ENCODE data around the gene TRAPPC12.
"Not testable (repeated sequence)": the region's sequence is repeated elsewhere in the genome, so short reads cannot be mapped to it uniquely, and the experiment has no call there.

TRAPPC12 gene

DNA sequence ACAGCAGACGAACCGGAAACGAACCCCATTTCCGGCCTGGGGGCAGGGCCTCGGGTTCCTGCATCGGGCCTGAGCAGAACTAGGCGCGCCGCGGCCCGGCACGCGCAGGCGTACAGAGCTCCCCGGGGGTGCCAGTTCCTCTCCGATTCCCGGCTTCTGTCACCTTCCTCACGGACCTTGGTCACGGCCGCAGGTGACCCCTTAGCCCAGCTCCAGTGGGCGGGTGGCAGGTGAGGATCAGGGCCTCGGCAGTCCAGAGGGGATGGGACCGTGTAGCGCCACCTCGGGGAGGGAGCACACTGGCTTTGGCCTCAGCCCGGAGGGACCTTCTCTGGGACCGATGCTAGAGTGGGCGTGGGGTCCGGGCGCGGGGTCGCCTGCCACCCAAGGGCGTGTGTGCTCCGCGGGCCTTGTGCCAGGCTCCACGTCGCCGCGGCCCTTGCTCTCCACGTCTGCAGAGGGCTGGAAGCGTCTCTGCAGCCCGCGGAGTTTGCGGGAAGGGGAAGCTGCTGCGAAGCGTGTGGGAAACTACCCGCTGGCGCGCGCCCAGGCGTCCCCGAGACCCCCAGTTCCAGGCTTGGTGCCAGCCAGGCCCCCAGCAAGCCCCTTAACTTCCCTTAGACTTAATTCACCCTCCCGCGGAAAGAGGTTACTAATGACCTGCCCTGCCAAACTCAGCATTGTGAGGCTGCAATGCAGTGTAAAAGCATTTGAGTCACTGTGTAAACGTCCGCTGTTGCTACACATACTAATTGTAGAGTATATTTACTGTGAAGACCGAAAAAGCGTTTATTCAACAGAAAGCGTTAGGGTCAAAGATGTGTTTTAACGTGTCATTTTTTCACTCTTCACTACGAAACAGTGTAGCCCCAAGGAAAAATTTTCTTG lies at the start of gene TRAPPC12:
TRAPPC12 (plus strand) TSS at position 48 of the 888 bp plus-strand sequence. CDS start 7,930 bp downstream, outside the sequence.
- peak; percentile 83 for DNase-seq

DNA sequence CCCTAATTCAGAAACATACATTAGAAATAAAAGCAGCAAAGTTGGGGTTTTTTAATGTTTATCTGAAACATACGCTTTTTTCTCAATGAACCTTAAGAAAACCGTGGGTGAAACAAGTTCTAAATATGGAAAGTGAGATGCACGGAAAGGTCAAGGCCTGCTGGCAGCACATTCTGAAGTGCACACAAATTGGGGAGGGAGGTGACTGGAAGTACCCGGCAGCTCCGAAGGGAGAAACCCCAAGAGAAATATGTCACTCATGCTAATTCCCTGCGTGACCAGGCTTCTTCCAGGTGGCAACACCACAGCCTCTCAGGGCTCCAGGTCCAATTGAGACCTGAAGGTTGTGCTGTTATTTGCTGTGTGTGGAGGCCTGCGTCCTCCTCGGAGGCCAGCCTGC lies 47.4 kb upstream of the TRAPPC12 start:
- no peak for DNase-seq

DNA sequence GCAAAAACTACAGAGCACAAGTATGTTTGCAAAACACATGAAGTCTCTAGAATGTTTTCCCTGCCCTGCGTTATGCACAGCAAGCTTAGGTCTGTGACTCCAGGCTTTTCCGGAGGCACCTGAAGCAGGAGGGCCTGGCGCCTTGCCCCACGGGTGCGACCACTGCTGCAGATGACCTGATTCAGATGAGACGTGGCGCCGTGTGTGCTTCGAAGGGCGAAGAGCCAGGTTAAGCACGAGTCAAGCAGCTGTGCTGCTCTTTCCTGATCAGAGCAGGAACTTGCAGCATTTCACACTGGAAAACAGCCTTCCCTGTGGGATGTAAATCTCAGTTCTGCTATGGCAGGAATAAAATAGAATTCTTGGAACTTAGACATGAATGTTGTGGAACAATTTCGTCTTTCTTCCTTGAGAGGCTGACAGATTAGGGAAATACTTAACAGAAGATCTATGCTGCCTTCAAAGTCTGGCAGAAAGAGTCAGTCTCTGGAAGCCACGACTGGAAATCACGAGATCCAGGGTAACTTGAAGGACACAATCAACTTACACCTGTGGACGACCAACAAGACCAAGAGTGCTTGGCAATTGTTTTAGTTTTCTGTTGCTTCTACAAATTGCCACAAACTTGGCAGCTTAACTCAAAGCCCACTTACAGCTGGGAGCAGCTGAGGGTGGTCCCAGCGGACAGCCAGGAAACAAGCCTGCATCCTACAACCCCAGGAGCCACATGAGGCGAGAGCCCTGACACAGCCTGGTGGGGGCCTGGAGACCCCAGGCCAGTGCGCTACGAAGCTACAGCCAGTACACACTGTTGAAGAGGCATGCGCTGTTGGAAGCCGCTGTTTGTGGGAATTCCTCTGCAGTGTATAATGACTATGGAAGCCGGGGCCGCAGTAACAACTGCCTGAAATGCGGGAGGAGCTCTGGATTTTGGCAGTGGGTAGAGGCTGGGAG lies 44.8 kb upstream of the TRAPPC12 start:
- no peak for DNase-seq

DNA sequence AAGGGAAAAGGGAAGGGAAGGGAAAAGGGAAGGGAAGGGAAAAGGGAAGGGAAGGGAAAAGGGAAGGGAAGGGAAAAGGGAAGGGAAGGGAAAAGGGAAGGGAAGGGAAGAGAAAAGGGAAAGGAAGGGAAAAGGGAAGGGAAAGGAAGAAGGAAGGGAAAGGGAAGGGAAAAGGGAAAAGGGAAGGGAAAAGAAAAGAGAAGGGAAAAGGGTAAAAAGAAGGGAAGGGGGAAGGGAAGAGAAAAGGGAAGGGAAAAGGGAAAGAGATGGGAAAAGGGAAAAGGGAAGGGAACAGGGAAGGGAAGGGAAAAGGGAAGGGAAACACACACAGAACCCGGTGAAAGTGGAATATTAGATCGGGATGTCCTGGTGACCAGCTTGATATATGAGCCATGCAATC lies 42.6 kb upstream of the TRAPPC12 start:
- DNase-seq, result no peak

DNA sequence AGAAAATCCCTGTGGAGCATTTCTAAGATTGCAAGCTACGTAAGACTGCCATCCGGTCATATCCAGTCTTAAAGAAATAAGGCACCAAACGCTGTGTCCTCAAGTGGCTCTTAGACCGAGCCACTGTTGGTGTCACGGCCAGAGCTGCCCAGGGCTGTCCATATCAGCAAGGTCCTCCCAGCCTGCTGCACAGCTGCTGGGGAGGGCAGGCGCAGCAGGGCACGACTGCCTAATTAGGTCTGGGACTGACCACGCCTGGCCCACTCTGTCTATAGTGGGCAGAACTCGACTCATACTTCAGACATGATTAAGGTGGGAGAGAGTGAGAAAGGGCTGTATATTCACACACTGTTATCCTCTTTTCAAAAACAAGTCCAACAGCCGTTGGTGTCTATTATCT lies 41.2 kb upstream of the TRAPPC12 start:
- no peak for DNase-seq

DNA sequence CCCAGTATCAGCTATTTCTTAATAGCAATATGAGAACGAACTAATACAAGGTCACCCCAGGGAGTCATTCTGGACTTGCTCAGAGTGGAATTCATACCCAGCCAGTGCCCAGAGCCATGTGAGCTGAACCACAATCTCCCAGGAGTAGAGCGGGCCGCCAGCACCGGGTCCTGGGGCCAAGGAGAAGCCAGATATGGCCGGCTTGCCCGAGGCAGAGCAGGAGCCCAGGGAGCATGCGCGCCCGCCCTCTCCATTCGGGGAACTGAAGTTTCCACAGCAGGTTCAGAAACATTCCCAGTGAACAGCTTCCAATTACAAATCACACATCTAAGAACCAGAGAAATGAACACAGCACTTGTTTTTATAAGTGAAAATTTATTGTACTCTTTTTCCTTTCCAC lies 39.4 kb upstream of the TRAPPC12 start:
- DNase-seq, result no peak

DNA sequence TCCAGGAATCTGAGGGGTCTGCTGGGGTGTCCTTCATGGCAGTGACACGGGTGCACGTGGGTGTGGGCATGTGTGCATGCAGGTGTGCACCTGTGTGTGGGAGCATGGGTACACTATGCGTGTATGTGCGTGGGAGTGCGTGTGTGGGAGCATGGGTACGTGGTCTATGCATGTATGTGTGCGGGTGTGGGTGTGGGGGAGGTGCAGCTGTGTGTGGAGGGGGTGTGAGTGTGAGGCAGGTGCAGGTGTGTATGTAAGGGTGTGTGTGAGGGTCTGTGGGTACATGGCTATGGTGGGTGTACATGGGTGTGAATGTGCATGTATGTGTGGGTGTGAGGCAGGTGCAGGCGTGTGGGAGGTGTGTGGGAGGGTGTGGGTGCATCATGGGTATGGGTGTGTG lies 38.2 kb upstream of the TRAPPC12 start:
- DNase-seq, result no peak

DNA sequence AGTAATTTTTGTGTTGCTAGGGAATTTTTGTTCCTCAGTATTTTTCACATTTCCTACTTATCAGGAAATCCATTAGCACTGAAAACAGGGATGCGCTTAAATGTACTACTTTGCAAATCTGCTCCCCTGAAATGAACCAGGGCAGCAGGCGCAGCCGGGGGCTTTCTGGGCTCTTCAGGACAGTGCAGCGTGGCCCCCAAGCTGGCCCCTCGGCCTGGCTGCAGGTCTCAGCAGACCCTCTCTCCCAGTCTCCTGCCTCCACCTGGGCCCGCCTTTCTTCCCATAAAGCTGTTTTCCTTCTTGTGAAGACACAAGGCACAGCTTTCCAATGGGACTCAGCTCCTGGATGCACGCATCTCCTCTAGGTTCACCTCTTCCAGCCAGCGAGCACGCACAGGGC lies 37.2 kb upstream of the TRAPPC12 start:
- DNase-seq, result no peak

DNA sequence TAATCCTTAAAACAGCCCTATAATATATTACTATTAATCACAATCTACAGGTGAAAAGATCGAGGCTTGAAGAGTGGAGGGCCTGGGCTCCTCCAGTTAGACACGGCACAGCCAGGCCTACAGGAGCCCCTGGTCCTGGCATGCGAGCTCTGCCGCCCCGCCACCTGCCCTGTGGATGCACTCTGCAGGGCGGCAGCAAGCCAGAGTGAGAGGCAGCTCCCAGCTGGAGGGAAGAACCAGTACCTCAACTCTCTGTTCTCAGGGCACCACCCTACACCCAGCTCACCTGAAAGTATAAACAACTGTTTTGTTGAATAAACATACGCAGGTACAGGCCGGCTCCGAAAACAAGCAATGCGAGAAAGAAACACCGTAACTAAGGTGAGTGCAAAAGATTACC lies 36.5 kb upstream of the TRAPPC12 start:
- DNase-seq, result no peak

DNA sequence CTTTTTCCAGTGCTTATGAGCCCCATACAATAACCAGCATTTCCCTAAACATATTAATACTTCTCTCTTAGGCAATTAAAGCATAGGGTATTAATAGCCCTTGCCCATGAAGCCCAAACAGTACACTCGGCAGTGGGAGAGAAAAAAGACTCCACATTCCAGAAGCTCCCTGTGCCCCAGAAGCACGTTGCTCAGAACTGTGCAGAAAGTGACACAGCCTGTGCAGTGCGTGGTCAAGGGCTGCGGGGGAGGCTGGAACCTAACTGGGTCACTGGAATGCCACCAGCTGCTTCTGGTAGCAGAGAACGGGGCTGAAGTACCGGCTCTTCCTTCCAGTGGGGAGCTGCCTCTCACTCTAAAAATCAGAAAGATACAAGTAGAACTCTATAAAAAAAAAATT lies 34.6 kb upstream of the TRAPPC12 start:
- DNase-seq, result no peak

DNA sequence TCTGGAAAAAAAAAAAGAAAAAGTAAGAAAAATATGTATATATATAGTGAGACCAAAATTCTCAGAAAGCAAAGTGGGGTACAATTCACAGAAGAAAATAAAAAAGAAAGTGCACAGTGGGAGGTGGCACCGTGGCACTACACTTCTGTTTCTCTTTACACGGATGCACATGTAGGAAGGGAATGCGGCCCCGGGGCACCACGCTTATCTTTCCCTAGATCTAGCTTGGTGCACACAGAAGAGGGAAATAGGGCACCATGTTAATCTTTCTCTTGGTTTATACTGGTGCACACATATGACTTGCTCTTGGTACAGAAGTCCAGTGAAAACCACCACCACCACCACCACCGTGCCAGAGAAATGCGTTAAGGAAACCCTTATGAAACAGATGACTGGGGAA lies 33.9 kb upstream of the TRAPPC12 start:
- no peak for DNase-seq

DNA sequence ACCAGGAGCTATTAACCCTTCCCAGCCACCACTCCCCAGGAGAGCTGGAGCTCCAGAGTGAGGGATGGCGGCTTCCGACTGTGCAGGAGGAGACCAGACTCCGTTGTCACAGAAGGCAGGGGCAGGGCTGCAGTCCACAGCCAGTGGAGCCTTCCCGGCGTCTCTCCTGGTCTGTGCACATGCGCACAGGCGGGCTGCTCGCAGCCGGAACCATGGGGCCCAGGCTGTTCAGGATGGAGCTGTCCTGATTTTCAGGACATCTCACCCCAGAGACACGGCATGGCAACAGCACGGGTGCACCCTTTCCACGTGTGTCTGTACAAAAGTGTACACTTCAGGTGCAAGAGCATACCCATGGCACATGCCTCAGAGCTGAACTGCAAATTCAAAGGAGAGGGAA lies 30.7 kb upstream of the TRAPPC12 start:
- DNase-seq, result no peak

DNA sequence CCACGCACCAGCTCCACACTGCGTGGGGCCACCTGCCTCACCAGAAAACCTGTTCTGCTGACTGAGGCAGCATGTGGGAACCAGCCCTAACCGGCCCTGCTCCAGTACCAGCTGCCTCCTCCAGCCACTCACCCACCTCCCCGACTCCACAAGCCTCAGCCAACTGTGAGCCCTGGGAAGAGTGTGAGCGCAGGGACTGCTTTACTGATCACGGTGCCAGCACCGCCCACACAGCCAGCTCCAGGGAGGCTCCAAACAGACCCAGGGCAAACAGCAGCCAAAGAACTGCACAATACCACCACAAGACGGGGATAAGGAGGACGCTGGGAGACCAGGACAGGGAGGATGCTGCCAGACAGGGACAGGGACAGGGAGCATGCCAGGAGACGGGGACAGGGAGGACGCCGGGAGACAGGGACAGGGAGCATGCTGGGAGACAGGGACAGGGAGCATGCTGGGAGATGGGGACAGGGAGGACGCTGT lies 30.2 kb upstream of the TRAPPC12 start:
- peak; percentile 20 for DNase-seq

DNA sequence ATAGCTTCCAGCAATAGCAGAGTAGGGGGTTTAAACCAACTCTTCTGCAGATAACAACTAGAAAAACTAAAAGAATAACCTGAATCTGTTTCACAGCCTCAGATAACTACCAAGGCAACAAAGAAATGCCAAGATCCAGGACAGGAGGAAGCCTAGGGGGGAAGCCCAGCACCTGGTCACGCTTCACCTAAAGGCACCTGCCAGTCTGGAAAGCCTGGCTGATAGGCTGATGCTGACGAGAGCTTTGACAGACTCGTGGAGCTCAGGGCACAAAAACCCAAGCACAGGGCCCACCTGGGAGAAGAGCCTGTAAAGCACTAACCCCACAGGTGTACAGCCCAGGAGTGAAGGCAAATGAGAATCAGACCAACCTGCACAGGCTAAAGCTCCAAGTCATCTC lies 24.5 kb upstream of the TRAPPC12 start:
- no peak for DNase-seq

DNA sequence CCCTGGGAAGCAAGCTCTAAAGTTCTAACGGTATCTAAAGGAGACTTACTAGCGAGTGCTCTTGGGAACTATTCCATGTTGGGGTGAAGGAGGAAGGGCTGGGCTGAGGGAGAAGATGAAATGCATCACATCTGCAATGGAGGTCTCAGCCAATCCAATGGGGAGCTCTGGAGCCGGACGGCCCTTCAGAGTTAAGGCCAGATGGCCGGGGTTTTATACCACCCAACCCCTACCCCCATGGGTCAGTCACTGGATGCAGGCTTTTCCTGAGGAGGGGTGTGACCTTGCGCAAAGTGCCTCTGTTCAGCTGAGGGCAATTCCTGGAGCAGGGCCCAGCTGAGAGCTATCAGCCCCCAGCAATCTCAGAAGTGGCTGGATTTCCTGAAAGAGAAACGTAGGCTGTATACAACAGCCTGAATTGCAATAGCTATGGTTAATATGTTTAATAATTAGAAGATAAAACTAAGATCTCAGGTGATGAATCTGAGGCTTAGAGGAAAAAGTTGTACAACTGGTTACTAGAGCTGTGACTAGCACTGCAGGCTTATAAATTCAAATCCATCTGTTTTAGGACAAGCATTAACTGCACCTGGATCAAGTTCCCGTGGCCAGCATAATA lies 23.4 kb upstream of the TRAPPC12 start:
- DNase-seq, result no peak

DNA sequence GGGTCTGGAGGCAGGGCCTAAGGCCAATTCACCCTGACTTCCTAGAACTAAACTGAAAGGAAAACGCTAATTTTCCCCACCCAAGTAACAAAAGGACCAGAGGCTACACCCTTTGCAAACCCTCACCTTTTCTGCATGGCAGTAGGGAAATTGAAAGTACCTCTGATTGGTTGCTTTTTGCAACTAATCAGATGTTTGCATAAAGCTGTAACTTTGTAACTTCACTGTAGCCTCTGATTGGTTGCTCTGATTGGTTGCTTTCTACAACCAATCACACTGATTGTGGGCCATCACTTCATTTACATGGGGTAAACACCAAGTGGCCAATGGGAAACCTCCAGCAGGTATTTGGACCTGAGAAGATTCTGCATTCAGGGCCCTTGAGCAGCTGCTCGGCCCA lies 22.7 kb upstream of the TRAPPC12 start:
- no peak for DNase-seq

DNA sequence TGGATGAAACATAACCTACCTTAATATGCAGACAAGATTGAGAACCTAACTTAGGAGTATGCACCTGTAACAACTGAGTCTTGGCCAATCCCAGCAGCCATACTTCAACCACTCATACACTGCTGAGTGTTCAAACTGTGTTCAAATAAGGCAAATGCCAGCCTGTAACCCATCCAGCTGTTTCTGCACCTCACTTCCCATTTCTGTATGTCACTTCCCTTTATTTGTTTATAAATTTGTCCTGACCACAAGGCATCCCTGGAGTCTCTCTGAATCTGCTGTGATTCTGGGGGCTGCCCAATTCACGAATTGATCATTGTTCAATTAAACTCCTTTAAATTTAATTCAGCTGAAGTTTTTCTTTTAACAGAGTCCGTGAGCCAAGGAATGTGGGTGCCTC lies 22.0 kb upstream of the TRAPPC12 start:
- DNase-seq, result not testable (repeated sequence)

DNA sequence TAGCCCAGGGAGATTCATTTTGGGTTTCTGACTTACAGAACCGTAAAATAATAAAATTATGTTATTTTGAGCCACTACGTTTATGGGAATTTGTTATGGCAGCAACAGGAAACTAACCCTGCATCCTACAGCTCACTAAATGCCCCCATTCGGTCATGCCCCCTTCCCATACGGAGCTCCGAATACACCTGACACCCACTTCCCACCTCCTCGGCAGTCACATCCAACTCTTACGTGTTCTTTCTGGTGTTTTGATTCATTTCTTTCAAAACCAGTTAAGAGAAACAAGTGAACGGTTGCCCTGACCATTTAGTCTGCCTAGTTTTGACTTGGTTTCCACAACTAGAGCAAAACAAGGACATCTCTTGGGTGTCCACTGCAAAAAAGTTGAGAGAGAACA lies 21.6 kb upstream of the TRAPPC12 start:
- no peak for DNase-seq

DNA sequence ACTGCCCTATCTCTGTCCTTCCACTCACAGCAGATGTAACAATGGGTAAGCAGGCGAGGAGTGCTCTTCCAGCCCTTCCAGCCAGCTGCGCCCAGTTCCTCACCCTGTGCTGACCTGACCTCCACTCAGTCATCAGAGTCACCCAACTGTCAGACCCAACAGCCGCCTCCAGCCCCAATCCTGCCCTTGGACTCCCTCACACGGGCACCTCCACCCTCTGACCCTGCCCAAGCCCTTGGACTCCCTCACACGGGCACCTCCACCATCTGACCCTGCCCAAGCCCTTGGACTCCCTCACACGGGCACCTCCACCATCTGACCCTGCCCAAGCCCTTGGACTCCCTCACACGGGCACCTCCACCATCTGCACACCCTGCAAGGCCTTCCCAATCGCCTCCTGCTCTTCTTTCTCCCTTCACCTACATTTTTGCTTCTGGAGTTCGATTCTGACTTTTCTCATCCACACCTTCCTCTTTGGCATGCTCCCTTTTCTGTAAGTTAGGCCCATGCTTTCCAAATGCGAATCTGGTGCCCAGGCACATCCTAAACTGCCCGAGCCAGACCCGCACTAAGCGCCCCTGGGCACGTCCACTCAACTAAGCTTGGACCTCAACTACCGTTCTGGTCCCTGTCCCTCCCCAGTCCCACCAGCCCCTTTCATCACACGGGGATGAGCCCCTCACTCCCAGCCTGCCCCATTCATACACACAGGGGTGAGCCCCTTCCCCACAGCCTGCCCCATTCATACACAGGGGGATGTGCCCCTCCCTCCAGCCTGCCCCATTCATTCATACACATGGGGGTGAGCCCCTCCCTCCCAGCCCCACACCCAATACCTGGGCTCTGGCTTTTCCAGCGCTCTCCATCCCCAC lies 17.7 kb upstream of the TRAPPC12 start:
- no peak for DNase-seq

DNA sequence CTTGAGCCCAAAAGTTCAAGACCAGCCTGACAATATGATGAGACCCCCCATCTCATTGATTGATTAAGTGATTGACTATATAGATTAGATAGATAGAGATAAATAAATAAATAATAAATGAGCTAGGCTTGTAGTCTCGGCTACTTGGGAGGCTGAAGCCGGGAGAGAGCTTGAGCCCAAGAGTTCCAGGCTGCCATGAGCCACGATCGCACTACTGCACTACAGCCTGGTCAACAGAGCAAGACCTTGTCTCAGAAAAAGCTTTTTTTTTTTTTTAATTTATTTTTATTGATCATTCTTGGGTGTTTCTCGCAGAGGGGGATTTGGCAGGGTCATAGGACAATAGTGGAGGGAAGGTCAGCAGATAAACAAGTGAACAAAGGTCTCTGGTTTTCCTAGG lies 14.3 kb upstream of the TRAPPC12 start:
- DNase-seq, result no peak

DNA sequence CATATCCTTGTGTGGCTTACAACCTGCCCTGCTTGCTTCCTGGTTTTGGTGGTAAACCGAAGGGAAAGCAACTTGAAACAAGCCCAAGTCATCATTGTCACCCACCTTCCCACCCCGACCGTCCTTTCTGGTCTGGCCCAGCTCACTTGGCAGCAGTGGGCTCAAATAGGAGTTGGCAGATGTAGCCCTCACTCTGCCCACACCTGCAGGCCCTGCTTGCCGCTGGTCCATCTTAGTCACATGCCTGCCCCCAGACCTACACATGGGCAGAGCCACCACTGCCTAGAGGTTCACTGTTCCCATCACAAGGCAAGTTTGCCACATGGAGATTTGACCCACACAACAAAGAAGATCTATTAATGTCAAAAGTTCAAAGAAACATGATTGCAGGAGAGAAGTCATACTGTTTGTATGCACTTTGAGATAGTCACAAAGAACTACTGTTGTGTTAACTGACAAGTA lies 11.2 kb upstream of the TRAPPC12 start:
- no peak for DNase-seq
